Measurements from ENCODE around the gene GID8.

The GID8 gene

GRCh38 chr20:62928246-62928939 is 9.6 kb upstream of the GID8 start:
- TF ChIP-seq CTCF (IDR thresholded peaks at IDR 0.05; ENCODE audit: low read depth, low read length): no peak
- H3K4me3 ChIP-seq (ENCODE audit: low read depth, low read length): peak overlapping the region; percentile 51

- peak overlapping the region; percentile 51 for H3K4me3 ChIP-seq (ENCODE audit: low read depth, low read length)
- TF ChIP-seq CTCF (IDR thresholded peaks at IDR 0.05; ENCODE audit: low read depth, low read length): no peak
Measured at GRCh38 chr20:62929051-62929538, 8.9 kb upstream of the GID8 start.

GRCh38 chr20:62931464-62931863 is 6.5 kb upstream of the GID8 start:
- no peak for TF ChIP-seq CTCF (IDR thresholded peaks at IDR 0.05; ENCODE audit: low read depth, low read length)
- H3K4me3 ChIP-seq (ENCODE audit: low read depth, low read length): no peak overlapping the region

- no peak for TF ChIP-seq CTCF (IDR thresholded peaks at IDR 0.05; ENCODE audit: low read depth, low read length)
- H3K4me3 ChIP-seq (ENCODE audit: low read depth, low read length): no peak overlapping the region
Measured at GRCh38 chr20:62933966-62934365, 4.0 kb upstream of the GID8 start.

- 0 out of 2 replicates have a peak overlapping the region, but pooled peaks have one; percentile 8 for H3K4me3 ChIP-seq (ENCODE audit: low read depth, low read length)
- no peak for TF ChIP-seq CTCF (IDR thresholded peaks at IDR 0.05; ENCODE audit: low read depth, low read length)
Measured at GRCh38 chr20:62935204-62935967, 2.6 kb upstream of the GID8 start.

GRCh38 chr20:62935968-62936585 is 1.9 kb upstream of the GID8 start:
- TF ChIP-seq CTCF (IDR thresholded peaks at IDR 0.05; ENCODE audit: low read depth, low read length): no peak
- peak overlapping the region; percentile 95 for H3K4me3 ChIP-seq (ENCODE audit: low read depth, low read length)
